HL-60 (cell line): ENCODE results near the gene PICALM.

Source experiments
- CTCF ChIP-seq: IDR thresholded peaks from one replicate; pipeline ENCODE4 v1.5.1; 2011; ENCODE audit warnings: low read length, control low read depth, inconsistent platforms; ENCODE audit not compliant: insufficient read depth
- GABPA ChIP-seq: IDR thresholded peaks from 2 replicates; pipeline ENCODE4 v1.6.1; 2012; ENCODE audit warnings: low read depth
- POLR2AphosphoS5 ChIP-seq: IDR thresholded peaks from 2 replicates; pipeline ENCODE4 v1.6.1; 2012; ENCODE audit warnings: low read depth
- REST ChIP-seq: IDR thresholded peaks from 2 replicates; pipeline ENCODE4 v1.6.1; 2012; ENCODE audit warnings: low read depth; ENCODE audit not compliant: insufficient replicate concordance
- SPI1 ChIP-seq: IDR thresholded peaks from 2 replicates; pipeline ENCODE4 v1.6.1; 2012; ENCODE audit warnings: low read depth, mild to moderate bottlenecking, borderline replicate concordance

GRCh38 chr11:86035164-86035563 lies 33.7 kb downstream of the PICALM start:
- no peak for TF ChIP-seq CTCF
- TF ChIP-seq REST: no peak
- TF ChIP-seq GABPA: no peak
- TF ChIP-seq POLR2AphosphoS5: no peak
- TF ChIP-seq SPI1: no peak
